D721Med (cell line): ENCODE data around the gene GIPC1.
"Not testable (repeated sequence)": the region's sequence is repeated elsewhere in the genome, so short reads cannot be mapped to it uniquely, and the experiment has no call there.

Source experiments
- DNase-seq: peaks from one replicate; pipeline ENCODE4 v3.0.0; 2011; ENCODE audit warnings: low spot score; ENCODE audit not compliant: insufficient read length
- FAIRE-seq: peaks from 2 replicates; lab custom pipeline; 2011; peaks lifted over from hg19 to GRCh38; lab: Jason Lieb, UNC
- TF ChIP-seq, protein P1 (sequence below): IDR thresholded peaks from 2 replicates; pipeline ENCODE4 v1.5.1; 2012; ENCODE audit warnings: mild to moderate bottlenecking, control low read depth; ENCODE audit not compliant: insufficient read depth; ENCODE audit errors: missing control alignments

Gene GIPC1

GRCh38 chr19:14467391-14467790 is 28.5 kb downstream of the GIPC1 start:
- DNase-seq (no peak), FAIRE-seq (no peak)
- TF ChIP-seq, protein P1, sequence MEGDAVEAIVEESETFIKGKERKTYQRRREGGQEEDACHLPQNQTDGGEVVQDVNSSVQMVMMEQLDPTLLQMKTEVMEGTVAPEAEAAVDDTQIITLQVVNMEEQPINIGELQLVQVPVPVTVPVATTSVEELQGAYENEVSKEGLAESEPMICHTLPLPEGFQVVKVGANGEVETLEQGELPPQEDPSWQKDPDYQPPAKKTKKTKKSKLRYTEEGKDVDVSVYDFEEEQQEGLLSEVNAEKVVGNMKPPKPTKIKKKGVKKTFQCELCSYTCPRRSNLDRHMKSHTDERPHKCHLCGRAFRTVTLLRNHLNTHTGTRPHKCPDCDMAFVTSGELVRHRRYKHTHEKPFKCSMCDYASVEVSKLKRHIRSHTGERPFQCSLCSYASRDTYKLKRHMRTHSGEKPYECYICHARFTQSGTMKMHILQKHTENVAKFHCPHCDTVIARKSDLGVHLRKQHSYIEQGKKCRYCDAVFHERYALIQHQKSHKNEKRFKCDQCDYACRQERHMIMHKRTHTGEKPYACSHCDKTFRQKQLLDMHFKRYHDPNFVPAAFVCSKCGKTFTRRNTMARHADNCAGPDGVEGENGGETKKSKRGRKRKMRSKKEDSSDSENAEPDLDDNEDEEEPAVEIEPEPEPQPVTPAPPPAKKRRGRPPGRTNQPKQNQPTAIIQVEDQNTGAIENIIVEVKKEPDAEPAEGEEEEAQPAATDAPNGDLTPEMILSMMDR, result no peak

DNA sequence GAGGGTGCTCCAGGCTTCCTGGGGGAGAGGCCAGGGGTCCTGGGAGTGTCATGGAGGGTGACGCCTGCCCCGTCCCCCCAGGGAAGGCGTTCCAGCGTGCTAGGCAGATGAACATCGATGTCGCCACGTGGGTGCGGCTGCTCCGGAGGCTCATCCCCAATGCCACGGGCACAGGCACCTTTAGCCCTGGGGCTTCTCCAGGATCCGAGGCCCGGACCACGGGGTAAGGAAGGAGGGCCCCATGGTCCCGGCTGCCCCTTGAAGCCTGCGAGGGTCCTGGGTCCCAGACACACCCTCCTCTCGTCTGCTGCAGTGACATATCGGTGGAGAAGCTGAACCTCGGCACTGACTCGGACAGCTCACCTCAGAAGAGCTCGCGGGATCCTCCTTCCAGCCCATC is 32.2 kb downstream of the GIPC1 start:
- FAIRE-seq, result no peak
- DNase-seq, result no peak
- TF ChIP-seq, protein P1, result no peak

DNA sequence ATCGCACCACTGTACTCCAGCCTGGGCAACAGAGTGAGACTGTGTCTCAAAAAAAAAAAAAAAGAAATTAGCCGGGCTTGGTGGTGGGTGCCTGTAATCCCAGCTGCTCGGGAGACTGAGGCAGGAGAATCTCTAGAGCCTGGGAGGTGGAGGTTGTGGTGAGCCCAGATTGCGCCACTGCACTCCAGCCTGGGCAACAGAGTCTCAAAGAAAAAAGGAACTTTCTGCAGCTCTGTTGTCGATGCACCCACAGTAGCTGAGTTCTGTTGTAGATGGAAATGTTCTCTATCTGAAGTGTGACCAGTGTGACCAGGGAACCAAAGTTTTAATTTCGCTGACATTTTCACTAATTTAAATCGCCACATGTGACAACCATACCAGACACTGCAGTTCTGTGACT is 33.5 kb downstream of the GIPC1 start:
- not testable (repeated sequence) for DNase-seq

DNA sequence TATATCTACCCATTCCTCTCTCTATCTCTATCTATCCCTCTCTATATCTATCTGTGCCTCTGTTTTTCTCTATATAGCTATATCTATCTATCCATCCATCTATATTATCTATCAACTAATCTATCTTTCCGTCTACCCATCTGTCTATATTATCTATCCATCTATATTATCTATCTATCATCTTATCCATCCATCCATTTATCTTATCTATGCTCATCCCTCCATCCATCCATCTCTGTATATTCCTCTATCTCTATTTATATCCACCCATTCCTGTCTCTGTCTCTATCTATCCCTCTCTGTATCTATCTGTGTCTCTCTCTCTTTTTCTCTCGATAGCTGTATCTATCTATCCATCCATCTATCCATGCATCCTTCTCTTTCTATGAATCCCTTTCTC is 35.0 kb downstream of the GIPC1 start:
- TF ChIP-seq, protein P1, result no peak
- no peak for DNase-seq
- FAIRE-seq, result no peak

More for the DNA sequence above, 33.5 kb downstream of the GIPC1 start:
- not testable (repeated sequence) for FAIRE-seq

- FAIRE-seq (no peak), DNase-seq (no peak)
- TF ChIP-seq, protein P1, result no peak
Observed at GRCh38 chr19:14459703-14460102, 36.2 kb downstream of the GIPC1 start.

GRCh38 chr19:14452303-14452702 is 43.6 kb downstream of the GIPC1 start:
- DNase-seq, FAIRE-seq: not testable (repeated sequence)

- TF ChIP-seq, protein P1, result no peak
- FAIRE-seq (no peak), DNase-seq (no peak)
Observed at GRCh38 chr19:14450876-14451275, 45.1 kb downstream of the GIPC1 start.

- no peak for FAIRE-seq
- TF ChIP-seq, protein P1, result no peak
- DNase-seq, result no peak
Observed at GRCh38 chr19:14450168-14450874, 45.6 kb downstream of the GIPC1 start.
